Cardiac septum (tissue), 1 donor: ENCODE data around the gene POU3F3. TPM values are rescaled to one million over a fixed set of nuclear protein-coding genes. Genes with fewer than 3 reads are reported as not detected.

Experiments used
- DNase-seq: peaks from one replicate; pipeline ENCODE4 v3.0.0-alpha.2; 2020; ENCODE audit warnings: low spot score
- intact Hi-C: fragments of 100-400 bp; cut with DNase I; formaldehyde crosslinking; loops from one replicate; pipeline ENCODE4 v1.14.0; 2022
- total RNA-seq: library from RNA; stranded (reverse); fragmentation: NEBNext Ultra II Directional; extraction: Animal tissue kit (Norgen Biotek cat#: 25700); gene quantifications from one replicate; pipeline ENCODE4 v1.2.1, GENCODE V29; 2021
- donor health status: DM: no; HTN: no; CAD: no.

The POU3F3 gene
- total RNA-seq, 1 donor from 2014 or later, result 0.11 TPM

GRCh38 chr2:104890685-104891069, 36.8 kb downstream of the POU3F3 start:
- intact Hi-C loops, result no loop called here
- no peak for DNase-seq

- DNase-seq, result no peak
Observed at GRCh38 chr2:104891145-104891544, 37.2 kb downstream of the POU3F3 start.

GRCh38 chr2:104896446-104896845, 42.5 kb downstream of the POU3F3 start:
- intact Hi-C loops, result no loop called here
- DNase-seq, result no peak

More at GRCh38 chr2:104891145-104891544, 37.2 kb downstream of the POU3F3 start:
- intact Hi-C loops, result no loop called here

- DNase-seq, result no peak
- intact Hi-C loops, result no loop called here
Observed at GRCh38 chr2:104897515-104898184, 43.7 kb downstream of the POU3F3 start.

- no peak for DNase-seq
- intact Hi-C loops, result no loop called here
Observed at GRCh38 chr2:104900608-104901007, 46.7 kb downstream of the POU3F3 start.

GRCh38 chr2:104901037-104901881, 47.3 kb downstream of the POU3F3 start:
- no peak for DNase-seq
- intact Hi-C loops, result no loop called here

- intact Hi-C loops, result no loop called here
- no peak for DNase-seq
Observed at GRCh38 chr2:104902317-104902716, 48.4 kb downstream of the POU3F3 start.

Other genes starting within 250 kb of the POU3F3 start
- 41.6 TPM for gene MRPS9, start 184.0 kb downstream of the POU3F3 start, total RNA-seq